GM10248 (cell line): Measurements from ENCODE around the gene KIF3C.
"Not testable (repeated sequence)": the region's sequence is repeated elsewhere in the genome, so short reads cannot be mapped to it uniquely, and the experiment has no call there.

ENCODE experiments used
- CTCF ChIA-PET: fragments of 300-600 bp; sonication (Branson Sonifier 250); formaldehyde crosslinking; extraction: SDS; loops from one replicate; lab custom pipeline; 2021; ENCODE audit warnings: antibody characterized with exemption; lab: Yijun Ruan, JAX
- POLR2A ChIA-PET: fragments of 350-650 bp; sonication (Branson Sonifier 250); formaldehyde crosslinking; extraction: SDS; loops from one replicate; lab custom pipeline; 2020; ENCODE audit warnings: antibody characterized with exemption; lab: Yijun Ruan, JAX
- DNase-seq: peaks from one replicate; pipeline ENCODE4 v3.0.0; 2012; ENCODE audit errors: extremely low spot score
- CTCF ChIP-seq: IDR thresholded peaks from 2 replicates; pipeline ENCODE4 v1.5.1; 2012; ENCODE audit warnings: mild to moderate bottlenecking, low read depth; ENCODE audit errors: extremely low read depth, missing control alignments, control extremely low read depth

The KIF3C gene

GRCh38 chr2:25971596-25971995 is 10.7 kb downstream of the KIF3C start:
- no peak for TF ChIP-seq CTCF
- no peak for DNase-seq
- ChIA-PET POLR2A (no interaction called here), CTCF (interaction anchor here (1.0 to 1.2 kb wide), 2 partner anchors 21 to 214 kb away, joined by 3 read pairs; no protein-coding TSS in a partner anchor)

- TF ChIP-seq CTCF, result no peak
- no peak for DNase-seq
- ChIA-PET CTCF (interaction anchor here (1.4 kb wide), 1 partner anchor 16 kb away, joined by 6 read pairs; no protein-coding TSS in a partner anchor), POLR2A (interaction anchor here (0.6 kb wide), 1 partner anchor 76 kb away, joined by 5 read pairs; no protein-coding TSS in a partner anchor)
Measured at GRCh38 chr2:25966531-25967270, 15.6 kb downstream of the KIF3C start.

GRCh38 chr2:25964891-25965290 is 17.4 kb downstream of the KIF3C start:
- POLR2A ChIA-PET, result no interaction called here
- TF ChIP-seq CTCF, result no peak
- DNase-seq, result no peak
- CTCF ChIA-PET, result interaction anchor here (0.8 to 2.1 kb wide), 2 partner anchors 14 to 27 kb away, joined by 3 to 10 read pairs; no protein-coding TSS in a partner anchor

- DNase-seq, result no peak
- CTCF ChIA-PET, result interaction anchor here (0.8 to 3.2 kb wide), 4 partner anchors 10 to 57 kb away, joined by 3 to 18 read pairs (median 3); no protein-coding TSS in a partner anchor
- no peak for TF ChIP-seq CTCF
- POLR2A ChIA-PET, result no interaction called here
Measured at GRCh38 chr2:25960920-25961319, 21.4 kb downstream of the KIF3C start.

- TF ChIP-seq CTCF, result no peak
- CTCF ChIA-PET, result interaction anchor here (0.8 to 3.2 kb wide), 4 partner anchors 9 to 57 kb away, joined by 3 to 18 read pairs (median 3); no protein-coding TSS in a partner anchor
- POLR2A ChIA-PET, result no interaction called here
- no peak for DNase-seq
Measured at GRCh38 chr2:25960396-25960795, 21.9 kb downstream of the KIF3C start.

GRCh38 chr2:25958611-25959010 is 23.7 kb downstream of the KIF3C start:
- DNase-seq, POLR2A ChIA-PET: not testable (repeated sequence)
- CTCF ChIA-PET, result interaction anchor here (1.0 kb wide), 1 partner anchor 8 kb away, joined by 4 read pairs; no protein-coding TSS in a partner anchor

GRCh38 chr2:25957743-25958142 is 24.6 kb downstream of the KIF3C start:
- no peak for DNase-seq
- POLR2A ChIA-PET, result no interaction called here
- no peak for TF ChIP-seq CTCF
- CTCF ChIA-PET, result interaction anchor here (0.8 to 2.2 kb wide), 3 partner anchors 27 to 620 kb away, joined by 3 to 9 read pairs (median 4); no protein-coding TSS in a partner anchor
